Retinal pigment epithelial cell (primary cell): ENCODE data around the gene THEM4.
A peak's percentile ranks its signal among the peaks of the same experiment; 100 is the strongest.

ENCODE experiments used
- DNase-seq: peaks from one replicate; pipeline ENCODE4 v3.0.0-alpha.2; 2010; ENCODE audit warnings: low read depth
- H3K4me3 ChIP-seq: 2 replicates; pipeline ENCODE4 v1.5.1; 2011; ENCODE audit warnings: mild to moderate bottlenecking, low read length, control low read depth, moderate library complexity
- TF ChIP-seq, protein P1 (sequence below): conservative IDR thresholded peaks from 2 replicates; pipeline ENCODE4 v1.5.1; 2011; ENCODE audit warnings: low read depth, low read length, control low read depth, inconsistent platforms

THEM4 gene

DNA sequence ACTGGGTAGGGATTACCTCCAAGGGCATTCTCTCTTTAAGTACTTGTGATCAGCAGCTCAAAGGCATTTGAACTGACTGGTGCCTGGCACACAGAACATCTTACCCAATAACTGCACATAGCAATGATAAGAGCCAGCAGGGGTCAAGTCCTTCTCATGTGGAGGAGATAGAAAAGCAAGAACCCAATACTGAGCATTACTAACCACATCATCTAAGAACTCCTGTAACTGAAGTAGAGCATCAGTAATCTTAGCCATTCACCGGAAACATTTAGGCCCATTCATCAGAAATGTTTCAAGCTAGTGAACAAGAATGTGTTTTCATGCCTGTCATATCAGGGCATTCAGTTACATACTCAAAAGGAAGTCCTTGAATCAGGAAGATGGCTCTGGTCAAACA, 33.6 kb upstream of the THEM4 start:
- DNase-seq: peak; percentile 55
- TF ChIP-seq, protein P1, sequence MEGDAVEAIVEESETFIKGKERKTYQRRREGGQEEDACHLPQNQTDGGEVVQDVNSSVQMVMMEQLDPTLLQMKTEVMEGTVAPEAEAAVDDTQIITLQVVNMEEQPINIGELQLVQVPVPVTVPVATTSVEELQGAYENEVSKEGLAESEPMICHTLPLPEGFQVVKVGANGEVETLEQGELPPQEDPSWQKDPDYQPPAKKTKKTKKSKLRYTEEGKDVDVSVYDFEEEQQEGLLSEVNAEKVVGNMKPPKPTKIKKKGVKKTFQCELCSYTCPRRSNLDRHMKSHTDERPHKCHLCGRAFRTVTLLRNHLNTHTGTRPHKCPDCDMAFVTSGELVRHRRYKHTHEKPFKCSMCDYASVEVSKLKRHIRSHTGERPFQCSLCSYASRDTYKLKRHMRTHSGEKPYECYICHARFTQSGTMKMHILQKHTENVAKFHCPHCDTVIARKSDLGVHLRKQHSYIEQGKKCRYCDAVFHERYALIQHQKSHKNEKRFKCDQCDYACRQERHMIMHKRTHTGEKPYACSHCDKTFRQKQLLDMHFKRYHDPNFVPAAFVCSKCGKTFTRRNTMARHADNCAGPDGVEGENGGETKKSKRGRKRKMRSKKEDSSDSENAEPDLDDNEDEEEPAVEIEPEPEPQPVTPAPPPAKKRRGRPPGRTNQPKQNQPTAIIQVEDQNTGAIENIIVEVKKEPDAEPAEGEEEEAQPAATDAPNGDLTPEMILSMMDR: no peak
- no peak overlapping the region for H3K4me3 ChIP-seq

DNA sequence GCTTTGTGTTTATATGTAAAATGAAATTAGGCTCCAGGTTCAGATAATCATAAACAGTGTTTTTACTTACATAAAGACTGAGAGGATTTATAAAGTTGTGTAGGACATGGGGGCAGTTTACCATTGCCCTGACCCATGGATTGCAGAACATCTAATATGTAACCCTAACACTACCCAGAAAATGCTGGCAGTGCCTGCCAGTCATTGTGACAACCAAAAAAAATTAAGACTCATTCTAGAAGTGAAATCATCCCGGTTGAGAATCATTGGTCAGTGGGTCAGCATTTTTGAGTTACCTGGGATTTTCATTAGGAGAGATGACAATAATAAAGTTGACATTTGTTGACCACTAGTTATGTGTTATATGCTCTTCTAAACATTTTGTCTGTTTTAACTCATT, 31.2 kb upstream of the THEM4 start:
- no peak overlapping the region for H3K4me3 ChIP-seq
- TF ChIP-seq, protein P1: no peak
- no peak for DNase-seq

DNA sequence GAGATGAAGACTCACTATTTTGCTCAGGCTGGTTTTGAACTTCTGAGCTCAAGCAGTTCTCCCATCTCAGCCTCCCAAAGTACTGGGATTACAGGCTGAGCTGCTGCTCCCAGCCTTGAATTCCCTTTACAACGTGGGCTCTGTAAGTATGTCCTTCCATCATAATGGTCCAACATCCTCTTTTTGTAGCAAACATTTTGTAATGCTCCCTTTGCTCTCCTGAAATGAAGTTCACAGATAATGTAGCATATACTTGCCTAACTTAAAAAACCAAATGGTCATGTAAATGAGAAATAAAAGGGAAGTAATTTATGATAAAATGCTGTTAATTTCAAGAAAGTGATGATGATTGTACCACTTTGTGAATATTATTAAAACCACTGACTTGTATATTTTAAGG, 30.5 kb upstream of the THEM4 start:
- DNase-seq: no peak
- TF ChIP-seq, protein P1: no peak
- H3K4me3 ChIP-seq: no peak overlapping the region

DNA sequence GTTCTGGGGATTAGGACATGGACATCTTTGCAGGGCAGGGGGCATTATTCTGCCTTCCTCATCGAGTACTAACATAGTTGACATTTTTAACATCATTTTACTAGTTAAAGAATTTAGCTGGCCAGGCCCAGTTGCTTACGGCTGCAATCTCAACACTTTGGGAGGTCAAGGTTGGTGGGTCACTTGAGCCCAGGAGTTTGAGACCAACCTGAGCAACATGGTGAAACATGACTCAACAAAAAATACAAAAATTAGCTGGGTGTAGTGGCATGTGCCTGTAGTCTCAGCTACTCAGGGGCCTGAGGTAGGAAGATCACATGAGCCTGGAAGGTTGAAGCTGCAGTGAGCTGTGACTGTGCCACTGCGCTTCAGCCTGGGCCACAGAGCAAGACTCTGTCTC, 29.8 kb upstream of the THEM4 start:
- no peak overlapping the region for H3K4me3 ChIP-seq
- TF ChIP-seq, protein P1: no peak
- DNase-seq: no peak

DNA sequence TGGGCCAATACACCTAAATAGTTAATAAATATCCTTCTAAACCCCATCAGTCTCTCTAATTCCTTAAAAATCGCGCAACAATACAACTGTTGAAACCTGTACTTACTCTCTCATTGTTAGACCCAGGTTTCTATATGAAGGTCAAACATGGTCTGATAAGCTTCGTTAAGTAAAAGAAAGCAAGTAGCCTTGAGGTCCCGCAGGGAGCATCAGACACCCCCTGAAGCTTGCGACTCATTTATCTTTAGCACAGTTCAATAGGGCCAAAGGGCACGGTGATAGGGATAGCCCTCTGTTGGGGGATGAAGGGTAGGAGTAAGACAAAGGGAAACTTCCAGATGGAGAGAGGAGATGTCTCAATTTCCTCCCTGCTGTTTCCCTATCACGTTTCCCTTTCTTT, 27.3 kb upstream of the THEM4 start:
- DNase-seq: no peak
- no peak overlapping the region for H3K4me3 ChIP-seq
- TF ChIP-seq, protein P1: no peak

DNA sequence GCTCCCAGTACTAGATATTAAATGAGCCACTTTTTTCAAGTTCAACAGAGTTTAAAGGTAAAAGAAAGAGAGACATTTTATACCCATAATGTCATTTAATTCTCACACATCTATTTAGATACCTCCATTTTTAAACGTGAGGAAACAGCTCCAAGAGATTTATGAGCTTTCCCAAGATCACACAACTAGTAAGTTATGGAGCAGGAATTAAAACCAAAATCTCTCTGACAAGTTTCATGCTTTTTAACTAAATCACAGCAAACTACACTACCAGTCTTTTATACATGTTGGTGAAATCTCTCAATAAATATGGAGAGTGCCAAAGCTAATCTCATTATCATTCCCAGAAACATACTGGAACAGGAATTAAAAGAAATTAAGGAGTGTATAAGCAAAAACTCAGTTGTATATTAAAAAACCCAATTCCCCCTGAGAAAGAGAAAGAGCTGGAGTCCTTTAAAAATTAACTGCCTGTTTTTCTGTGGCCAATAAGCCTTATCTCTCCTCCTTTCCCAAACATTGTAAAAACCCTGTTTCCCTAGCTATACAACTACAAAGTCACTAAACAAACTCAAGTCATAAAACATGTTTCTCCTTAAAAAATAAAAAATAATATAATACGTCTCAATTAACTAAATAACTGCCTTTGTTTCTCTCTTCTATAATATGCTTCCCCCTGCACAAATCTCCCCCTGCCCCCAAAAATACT, 26.7 kb upstream of the THEM4 start:
- no peak overlapping the region for H3K4me3 ChIP-seq
- TF ChIP-seq, protein P1: no peak
- DNase-seq: no peak

DNA sequence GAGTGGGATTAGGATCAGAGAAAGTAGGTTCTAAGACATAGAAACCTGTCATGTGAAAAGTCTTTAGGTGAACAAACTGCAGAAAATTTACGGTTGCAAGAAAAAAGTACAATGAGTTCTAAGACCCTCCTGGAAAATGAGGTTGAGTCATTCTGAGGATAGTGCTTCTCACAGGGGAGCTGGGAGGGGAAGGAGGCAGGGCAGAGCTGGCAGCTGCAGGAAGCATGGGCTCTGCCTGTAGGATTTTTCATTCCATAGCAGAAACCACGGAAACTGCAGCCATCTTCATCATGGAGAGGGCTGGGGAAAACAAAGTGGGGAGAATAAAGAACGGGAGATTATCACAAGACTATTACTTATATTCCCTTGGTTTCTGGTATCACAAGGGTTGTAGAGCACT, 25.8 kb upstream of the THEM4 start:
- DNase-seq: peak; percentile 43
- TF ChIP-seq, protein P1: no peak
- no peak overlapping the region for H3K4me3 ChIP-seq
